Measurements from ENCODE around the gene ADAM17. TPM values are rescaled to one million over a fixed set of nuclear protein-coding genes. Genes with fewer than 3 reads are reported as not detected.
"Not testable (repeated sequence)": the region's sequence is repeated elsewhere in the genome, so short reads cannot be mapped to it uniquely, and the experiment has no call there.

The ADAM17 gene
- total and polyA plus RNA-seq, 9 of the 15 experiments (the other 6 are each of a cell fraction or from before 2014, with no cell fraction given) = 5.8 to 30.0 (median 19.0) TPM

DNA sequence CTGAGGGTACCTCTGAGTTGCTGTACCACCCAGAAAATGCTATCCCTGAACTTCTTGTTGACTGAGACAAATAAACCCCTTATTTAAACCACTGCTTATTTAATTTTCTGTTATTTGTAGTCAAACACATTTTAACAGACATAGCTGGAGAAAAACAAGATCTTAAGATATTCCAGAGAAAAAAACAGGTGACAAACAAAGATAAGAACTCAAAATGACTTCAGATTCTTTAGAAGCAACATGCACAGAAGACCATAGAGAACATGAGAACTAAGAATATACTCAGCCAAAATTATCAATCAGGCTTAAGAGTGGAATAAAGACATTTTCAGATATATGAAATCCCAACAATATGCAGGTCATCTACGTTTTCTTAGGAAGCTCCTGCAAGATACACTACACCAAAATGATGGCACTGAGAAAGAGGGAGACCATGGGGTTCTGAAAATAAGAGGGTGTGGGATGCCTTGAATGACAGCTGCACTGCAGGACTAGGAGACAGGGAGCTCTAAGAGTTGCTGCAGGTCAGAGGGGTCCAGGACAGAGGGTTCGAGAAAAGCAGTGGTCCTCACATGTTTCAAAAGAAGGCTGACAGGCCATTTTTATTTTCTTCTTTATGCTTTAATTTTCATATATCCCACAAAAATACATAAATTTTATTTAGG lies 38.4 kb downstream of the ADAM17 start (continued):
- TF ChIP-seq ARID2 (IDR thresholded peaks at IDR 0.05) = no peak
- peak; percentile 36; the same call in 1 of the 2 replicates for TF ChIP-seq LEF1 (IDR thresholded peaks at IDR 0.05)
- TF ChIP-seq FOXK2 (conservative IDR thresholded peaks at IDR 0.05 in 1 of 2, IDR thresholded peaks at IDR 0.05 in 1 of 2; ENCODE audit: low read depth in 2 of 2) = peak in 1 of 2 experiments; percentile 52; a peak in 2 of 4 replicates
- TF ChIP-seq, protein P1, sequence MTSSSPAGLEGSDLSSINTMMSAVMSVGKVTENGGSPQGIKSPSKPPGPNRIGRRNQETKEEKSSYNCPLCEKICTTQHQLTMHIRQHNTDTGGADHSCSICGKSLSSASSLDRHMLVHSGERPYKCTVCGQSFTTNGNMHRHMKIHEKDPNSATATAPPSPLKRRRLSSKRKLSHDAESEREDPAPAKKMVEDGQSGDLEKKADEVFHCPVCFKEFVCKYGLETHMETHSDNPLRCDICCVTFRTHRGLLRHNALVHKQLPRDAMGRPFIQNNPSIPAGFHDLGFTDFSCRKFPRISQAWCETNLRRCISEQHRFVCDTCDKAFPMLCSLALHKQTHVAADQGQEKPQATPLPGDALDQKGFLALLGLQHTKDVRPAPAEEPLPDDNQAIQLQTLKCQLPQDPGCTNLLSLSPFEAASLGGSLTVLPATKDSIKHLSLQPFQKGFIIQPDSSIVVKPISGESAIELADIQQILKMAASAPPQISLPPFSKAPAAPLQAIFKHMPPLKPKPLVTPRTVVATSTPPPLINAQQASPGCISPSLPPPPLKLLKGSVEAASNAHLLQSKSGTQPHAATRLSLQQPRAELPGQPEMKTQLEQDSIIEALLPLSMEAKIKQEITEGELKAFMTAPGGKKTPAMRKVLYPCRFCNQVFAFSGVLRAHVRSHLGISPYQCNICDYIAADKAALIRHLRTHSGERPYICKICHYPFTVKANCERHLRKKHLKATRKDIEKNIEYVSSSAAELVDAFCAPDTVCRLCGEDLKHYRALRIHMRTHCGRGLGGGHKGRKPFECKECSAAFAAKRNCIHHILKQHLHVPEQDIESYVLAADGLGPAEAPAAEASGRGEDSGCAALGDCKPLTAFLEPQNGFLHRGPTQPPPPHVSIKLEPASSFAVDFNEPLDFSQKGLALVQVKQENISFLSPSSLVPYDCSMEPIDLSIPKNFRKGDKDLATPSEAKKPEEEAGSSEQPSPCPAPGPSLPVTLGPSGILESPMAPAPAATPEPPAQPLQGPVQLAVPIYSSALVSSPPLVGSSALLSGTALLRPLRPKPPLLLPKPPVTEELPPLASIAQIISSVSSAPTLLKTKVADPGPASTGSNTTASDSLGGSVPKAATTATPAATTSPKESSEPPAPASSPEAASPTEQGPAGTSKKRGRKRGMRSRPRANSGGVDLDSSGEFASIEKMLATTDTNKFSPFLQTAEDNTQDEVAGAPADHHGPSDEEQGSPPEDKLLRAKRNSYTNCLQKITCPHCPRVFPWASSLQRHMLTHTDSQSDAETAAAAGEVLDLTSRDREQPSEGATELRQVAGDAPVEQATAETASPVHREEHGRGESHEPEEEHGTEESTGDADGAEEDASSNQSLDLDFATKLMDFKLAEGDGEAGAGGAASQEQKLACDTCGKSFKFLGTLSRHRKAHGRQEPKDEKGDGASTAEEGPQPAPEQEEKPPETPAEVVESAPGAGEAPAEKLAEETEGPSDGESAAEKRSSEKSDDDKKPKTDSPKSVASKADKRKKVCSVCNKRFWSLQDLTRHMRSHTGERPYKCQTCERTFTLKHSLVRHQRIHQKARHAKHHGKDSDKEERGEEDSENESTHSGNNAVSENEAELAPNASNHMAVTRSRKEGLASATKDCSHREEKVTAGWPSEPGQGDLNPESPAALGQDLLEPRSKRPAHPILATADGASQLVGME (CRISPR knock-in tag; IDR thresholded peaks at IDR 0.05) = no peak

DNA sequence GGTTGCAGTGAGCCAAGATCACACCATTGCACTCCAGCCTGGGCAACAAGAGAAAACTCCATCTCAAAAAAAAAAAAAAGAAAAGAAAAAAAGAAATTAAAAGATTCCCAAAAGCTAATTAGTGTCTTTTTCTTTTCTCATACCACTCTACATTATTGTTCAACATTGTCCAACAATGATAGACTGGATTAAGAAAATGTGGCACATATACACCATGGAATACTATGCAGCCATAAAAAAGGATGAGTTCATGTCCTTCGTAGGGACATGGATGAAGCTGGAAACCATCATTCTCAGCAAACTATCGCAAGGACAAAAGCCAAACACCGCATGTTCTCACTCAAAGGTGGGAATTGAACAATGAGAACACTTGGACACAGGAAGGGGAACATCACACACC lies 41.7 kb downstream of the ADAM17 start:
- H3K4me3 ChIP-seq; H3K79me2 ChIP-seq (ENCODE audit: control insufficient read depth, insufficient read depth, low read length); H3K9ac ChIP-seq (ENCODE audit: insufficient read depth in 1 of 2, low read depth in 2 of 2, low read length in 2 of 2); H2AFZ ChIP-seq (ENCODE audit: low read depth, low read length); H3K27me3 ChIP-seq (ENCODE audit: control insufficient read depth in 2 of 2, insufficient read depth in 2 of 2, low read length in 2 of 2); in situ Hi-C loops (cut with MboI); H3K9me1 ChIP-seq (ENCODE audit: control insufficient read depth, insufficient read depth, low read length); H3K4me2 ChIP-seq (ENCODE audit: insufficient read depth, low read length); POLR2A ChIA-PET; ATAC-seq; H3K9me3 ChIP-seq (replicated peaks; ENCODE audit: control insufficient read depth, insufficient read depth, low read depth, low read length); intact Hi-C loops (cut with micrococcal nuclease); FAIRE-seq; DNase-seq (ENCODE audit: extremely low read depth in 1 of 4, low spot score in 3 of 4); H3K27ac ChIP-seq (ENCODE audit: extremely low read depth, low read depth, low read length); CTCF ChIA-PET (ENCODE audit: low intra/inter-chr PET ratio); H4K20me1 ChIP-seq (replicated peaks; ENCODE audit: control insufficient read depth, insufficient read depth, low read length); BruUV-seq (replicated peaks): not testable (repeated sequence)
- peaks cover 51% of the 10 kb centered on the region for H3K36me3 ChIP-seq (ENCODE audit: control insufficient read depth, insufficient read depth, low read length)
- 0 out of 2 replicates have a peak, but pooled peaks have one; percentile 49 for TF ChIP-seq BCOR (IDR thresholded peaks at IDR 0.05)
- TF ChIP-seq ZNF146 (CRISPR knock-in tag; IDR thresholded peaks at IDR 0.05; ENCODE audit: unreplicated experiment) = peak; percentile 59
- 0 out of 4 replicates have a peak, but pooled peaks of 1 of the 2 experiments have one; percentile 19 for TF ChIP-seq KDM1A (IDR thresholded peaks at IDR 0.05)
- TF ChIP-seq RBM25 (IDR thresholded peaks at IDR 0.05; ENCODE audit: low read depth, low read length, severe bottlenecking) = peak; percentile 13
- 70% methylated on average over 2 of the region's 3 CpGs for WGBS (ENCODE audit: insufficient coverage, low coverage, missing lambda C conversion rate)
- H3K4me1 ChIP-seq (replicated peaks in 1 of 2; ENCODE audit: control insufficient read depth in 2 of 2, insufficient read depth in 2 of 2, low read length in 2 of 2) = peaks cover 0 to 14% of the 10 kb centered on the region in 2 experiments; a peak in 3 of 5 replicates
